ENCODE results near the gene CCL28.

The CCL28 gene

GRCh38 chr5:43353668-43354067 is 58.5 kb downstream of the CCL28 start:
- peaks cover 3% of the 10 kb centered on the region for H3K36me3 Mint-ChIP-seq
- H3K9me3 Mint-ChIP-seq (ENCODE audit: low read depth): peaks cover 5% of the 10 kb centered on the region
- peaks cover 7% of the 10 kb centered on the region for H3K27me3 Mint-ChIP-seq
- no peak overlapping the region for H3K27ac Mint-ChIP-seq
- no peaks in the 10 kb centered on the region for H3K4me1 Mint-ChIP-seq (ENCODE audit: low read depth)
- no peak overlapping the region for H3K4me3 Mint-ChIP-seq

- H3K9me3 Mint-ChIP-seq (ENCODE audit: low read depth): peaks cover 5% of the 10 kb centered on the region
- H3K36me3 Mint-ChIP-seq: peaks cover 3% of the 10 kb centered on the region
- peaks cover 7% of the 10 kb centered on the region for H3K27me3 Mint-ChIP-seq
- no peak overlapping the region for H3K27ac Mint-ChIP-seq
- H3K4me3 Mint-ChIP-seq: no peak overlapping the region
- H3K4me1 Mint-ChIP-seq (ENCODE audit: low read depth): no peaks in the 10 kb centered on the region
Observed at GRCh38 chr5:43352915-43353314, 59.3 kb downstream of the CCL28 start.

GRCh38 chr5:43352131-43352530 is 60.1 kb downstream of the CCL28 start:
- Mint-ChIP-seq H3K9me3 (ENCODE audit: low read depth) (peaks cover 4% of the 10 kb centered on the region), H3K4me1 (ENCODE audit: low read depth) (no peaks in the 10 kb centered on the region), H3K4me3 (no peak overlapping the region), H3K36me3 (peaks cover 3% of the 10 kb centered on the region), H3K27ac (no peak overlapping the region), H3K27me3 (peaks cover 5% of the 10 kb centered on the region)

GRCh38 chr5:43348861-43349363 is 63.3 kb downstream of the CCL28 start:
- Mint-ChIP-seq H3K36me3 (peaks cover 2% of the 10 kb centered on the region), H3K4me3 (no peak overlapping the region), H3K27ac (no peak overlapping the region), H3K27me3 (peaks cover 1% of the 10 kb centered on the region), H3K4me1 (ENCODE audit: low read depth) (no peaks in the 10 kb centered on the region), H3K9me3 (ENCODE audit: low read depth) (no peaks in the 10 kb centered on the region)

- Mint-ChIP-seq H3K9me3 (ENCODE audit: low read depth) (peaks cover 4% of the 10 kb centered on the region), H3K27ac (no peak overlapping the region), H3K36me3 (peaks cover 2% of the 10 kb centered on the region), H3K4me1 (ENCODE audit: low read depth) (no peaks in the 10 kb centered on the region), H3K27me3 (peaks cover 3% of the 10 kb centered on the region), H3K4me3 (no peak overlapping the region)
Observed at GRCh38 chr5:43348207-43348606, 64.0 kb downstream of the CCL28 start.

- Mint-ChIP-seq H3K27ac (no peak overlapping the region), H3K4me1 (ENCODE audit: low read depth) (peaks cover 3% of the 10 kb centered on the region), H3K4me3 (no peak overlapping the region), H3K9me3 (ENCODE audit: low read depth) (peaks cover 16% of the 10 kb centered on the region), H3K27me3 (peaks cover 10% of the 10 kb centered on the region), H3K36me3 (peaks cover 13% of the 10 kb centered on the region)
Observed at GRCh38 chr5:43338862-43339261, 73.3 kb downstream of the CCL28 start.

GRCh38 chr5:43336159-43336558 is 76.0 kb downstream of the CCL28 start:
- Mint-ChIP-seq H3K9me3 (ENCODE audit: low read depth) (peaks cover 24% of the 10 kb centered on the region), H3K36me3 (peaks cover 17% of the 10 kb centered on the region), H3K27me3 (peaks cover 20% of the 10 kb centered on the region), H3K27ac (peak overlapping the region; percentile 6), H3K4me3 (no peak overlapping the region), H3K4me1 (ENCODE audit: low read depth) (peaks cover 3% of the 10 kb centered on the region)

GRCh38 chr5:43335681-43336080 is 76.5 kb downstream of the CCL28 start:
- peaks cover 17% of the 10 kb centered on the region for H3K36me3 Mint-ChIP-seq
- peaks cover 20% of the 10 kb centered on the region for H3K27me3 Mint-ChIP-seq
- H3K27ac Mint-ChIP-seq: peak overlapping the region; percentile 6
- H3K4me3 Mint-ChIP-seq: no peak overlapping the region
- H3K9me3 Mint-ChIP-seq (ENCODE audit: low read depth): peaks cover 24% of the 10 kb centered on the region
- peaks cover 3% of the 10 kb centered on the region for H3K4me1 Mint-ChIP-seq (ENCODE audit: low read depth)

- H3K4me3 Mint-ChIP-seq: no peak overlapping the region
- peaks cover 13% of the 10 kb centered on the region for H3K36me3 Mint-ChIP-seq
- H3K9me3 Mint-ChIP-seq (ENCODE audit: low read depth): peaks cover 20% of the 10 kb centered on the region
- H3K27ac Mint-ChIP-seq: no peak overlapping the region
- H3K27me3 Mint-ChIP-seq: peaks cover 13% of the 10 kb centered on the region
- H3K4me1 Mint-ChIP-seq (ENCODE audit: low read depth): peaks cover 3% of the 10 kb centered on the region
Observed at GRCh38 chr5:43332401-43332800, 79.8 kb downstream of the CCL28 start.

All from activated naive CD8-positive, alpha-beta T cell (primary cell).